Measurements from ENCODE around the gene RRAS2.

DNA sequence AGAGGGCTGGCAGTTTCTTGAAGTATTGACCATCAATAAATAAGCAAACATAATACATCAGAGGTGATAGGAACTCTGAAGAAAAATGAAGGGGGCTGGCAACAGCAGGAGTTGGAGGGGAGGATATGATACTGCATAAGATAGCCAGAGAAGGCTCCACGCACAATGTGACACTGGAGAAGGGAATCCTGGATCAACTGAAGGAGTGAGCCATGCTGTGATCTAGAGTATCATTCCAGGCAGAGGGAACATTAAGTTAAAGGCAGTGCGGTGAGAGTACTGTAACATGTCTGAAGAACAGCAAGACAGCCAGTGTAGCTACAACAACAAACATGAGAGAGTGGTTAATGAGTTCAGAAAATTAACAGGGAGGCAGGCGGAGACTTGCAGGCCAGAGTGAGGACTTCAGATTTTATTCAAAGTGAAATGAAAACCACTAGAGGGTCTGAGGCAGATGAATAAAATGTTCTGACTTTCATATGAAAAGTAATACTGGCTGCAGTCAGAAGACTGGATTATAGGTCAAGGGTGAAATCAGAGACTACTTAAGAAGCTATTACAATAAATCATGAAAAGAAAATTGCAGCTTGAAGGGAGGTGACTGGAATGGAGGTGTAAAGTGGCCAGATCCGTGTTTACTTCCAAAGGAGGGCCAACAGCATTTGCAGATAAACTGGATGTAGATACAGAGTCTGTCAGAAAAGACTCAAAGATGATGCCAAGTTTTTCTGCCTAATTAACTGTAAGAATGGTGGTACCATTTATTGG, 49.4 kb downstream of the RRAS2 start:
- TF ChIP-seq, protein P1, sequence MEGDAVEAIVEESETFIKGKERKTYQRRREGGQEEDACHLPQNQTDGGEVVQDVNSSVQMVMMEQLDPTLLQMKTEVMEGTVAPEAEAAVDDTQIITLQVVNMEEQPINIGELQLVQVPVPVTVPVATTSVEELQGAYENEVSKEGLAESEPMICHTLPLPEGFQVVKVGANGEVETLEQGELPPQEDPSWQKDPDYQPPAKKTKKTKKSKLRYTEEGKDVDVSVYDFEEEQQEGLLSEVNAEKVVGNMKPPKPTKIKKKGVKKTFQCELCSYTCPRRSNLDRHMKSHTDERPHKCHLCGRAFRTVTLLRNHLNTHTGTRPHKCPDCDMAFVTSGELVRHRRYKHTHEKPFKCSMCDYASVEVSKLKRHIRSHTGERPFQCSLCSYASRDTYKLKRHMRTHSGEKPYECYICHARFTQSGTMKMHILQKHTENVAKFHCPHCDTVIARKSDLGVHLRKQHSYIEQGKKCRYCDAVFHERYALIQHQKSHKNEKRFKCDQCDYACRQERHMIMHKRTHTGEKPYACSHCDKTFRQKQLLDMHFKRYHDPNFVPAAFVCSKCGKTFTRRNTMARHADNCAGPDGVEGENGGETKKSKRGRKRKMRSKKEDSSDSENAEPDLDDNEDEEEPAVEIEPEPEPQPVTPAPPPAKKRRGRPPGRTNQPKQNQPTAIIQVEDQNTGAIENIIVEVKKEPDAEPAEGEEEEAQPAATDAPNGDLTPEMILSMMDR (IDR thresholded peaks at IDR 0.05; ENCODE audit: extremely low read depth in 1 of 2, insufficient read depth in 1 of 2, low read depth in 1 of 2, low read length in 2 of 2): no peak
- TF ChIP-seq JUN (IDR thresholded peaks at IDR 0.05; ENCODE audit: borderline replicate concordance, insufficient read depth, insufficient read length, low read depth) (no peak), POLR2AphosphoS5 (IDR thresholded peaks at IDR 0.05; ENCODE audit: insufficient read depth, low read depth, low read length) (no peak), POLR2A (IDR thresholded peaks at IDR 0.05; ENCODE audit: low read depth, low read length) (no peak), MAX (IDR thresholded peaks at IDR 0.05; ENCODE audit: insufficient read depth, insufficient read length) (no peak), EZH2 (IDR thresholded peaks at IDR 0.05; ENCODE audit: borderline replicate concordance, low read depth, low read length, severe bottlenecking) (no peak)

All from endothelial cell of umbilical vein (primary cell).